B cell (primary cell): ENCODE measurements around the gene FMNL2.

Experiments used
- CTCF ChIP-seq: fragments of 200-600 bp; IDR thresholded peaks from one replicate; pipeline ENCODE4 v1.8.0; 2022; ENCODE audit warnings: antibody characterized with exemption, mild to moderate bottlenecking
- EZH2 ChIP-seq: IDR thresholded peaks from 2 replicates; pipeline ENCODE4 v1.6.1; 2012; ENCODE audit warnings: borderline replicate concordance, low read depth, mild to moderate bottlenecking, moderate library complexity, low read length; ENCODE audit not compliant: insufficient read depth, poor library complexity, severe bottlenecking

- TF ChIP-seq CTCF (no peak), EZH2 (no peak)
Measured at GRCh38 chr2:152565884-152566727, 231.1 kb downstream of the FMNL2 start.
